ENCODE measurements around the gene NME7. TPM values are rescaled to one million over a fixed set of nuclear protein-coding genes. Genes with fewer than 3 reads are reported as not detected.

The NME7 gene
- total RNA-seq, 1 experiment from 2014 or later, result 36.5 TPM

- Mint-ChIP-seq H3K36me3 (ENCODE audit: insufficient read depth, unreplicated experiment) (peaks cover 34% of the 10 kb centered on the region), H3K9me3 (ENCODE audit: unreplicated experiment) (no peaks in the 10 kb centered on the region), H3K4me3 (ENCODE audit: unreplicated experiment) (peak overlapping the region; percentile 80), H3K4me1 (ENCODE audit: insufficient read depth, unreplicated experiment) (peaks cover 64% of the 10 kb centered on the region), H3K27me3 (ENCODE audit: insufficient read depth, unreplicated experiment) (no peaks in the 10 kb centered on the region), H3K27ac (ENCODE audit: low read depth, unreplicated experiment) (peak overlapping the region; percentile 96)
- DNase-seq (ENCODE audit: unreplicated experiment), result no peak
- POLR2A ChIA-PET, result interaction anchor here (0.6 to 6.8 kb wide), 16 partner anchors 10 to 826 kb away, joined by 3 to 96 read pairs (median 4); partner anchors contain the start of genes BLZF1, NME7 and SCYL3
- intact Hi-C loops (cut with micrococcal nuclease), result loop anchor here (5.0 to 10.0 kb wide), 2 partner anchors 257 to 375 kb away; partner anchors contain the start of genes BLZF1, NME7 and SLC19A2
- no peak for TF ChIP-seq CTCF (IDR thresholded peaks at IDR 0.05; ENCODE audit: unreplicated experiment)
- no TSS peak for BruUV-seq (replicated peaks)
- CTCF ChIA-PET, result interaction anchor here (0.6 to 10.2 kb wide), 19 partner anchors 7 to 767 kb away, joined by 3 to 135 read pairs (median 4); no protein-coding TSS in a partner anchor
Observed at GRCh38 chr1:169110236-169110635, 257.4 kb downstream of the NME7 start.

- TSS peak; percentile 72 for BruUV-seq (replicated peaks)
- Mint-ChIP-seq H3K27ac (ENCODE audit: low read depth, unreplicated experiment) (peak overlapping the region; percentile 96), H3K36me3 (ENCODE audit: insufficient read depth, unreplicated experiment) (peaks cover 34% of the 10 kb centered on the region), H3K9me3 (ENCODE audit: unreplicated experiment) (no peaks in the 10 kb centered on the region), H3K4me3 (ENCODE audit: unreplicated experiment) (peak overlapping the region; percentile 80), H3K4me1 (ENCODE audit: insufficient read depth, unreplicated experiment) (peaks cover 63% of the 10 kb centered on the region), H3K27me3 (ENCODE audit: insufficient read depth, unreplicated experiment) (no peaks in the 10 kb centered on the region)
- ChIA-PET CTCF (interaction anchor here (0.5 to 10.2 kb wide), 45 partner anchors 8 to 766 kb away, joined by 3 to 135 read pairs (median 4); partner anchors contain the start of genes BLZF1 and NME7), POLR2A (interaction anchor here (0.6 to 6.8 kb wide), 19 partner anchors 10 to 826 kb away, joined by 3 to 96 read pairs (median 3); partner anchors contain the start of genes BLZF1, NME7 and SCYL3)
- peak; percentile 94 for DNase-seq (ENCODE audit: unreplicated experiment)
- intact Hi-C loops (cut with micrococcal nuclease), result loop anchor here (1.0 to 10.0 kb wide), 7 partner anchors 49 to 506 kb away; partner anchors contain the start of genes BLZF1, NME7 and SLC19A2
- no peak for TF ChIP-seq CTCF (IDR thresholded peaks at IDR 0.05; ENCODE audit: unreplicated experiment)
Observed at GRCh38 chr1:169109561-169110134, 257.9 kb downstream of the NME7 start.

GRCh38 chr1:169108863-169109560 lies 258.6 kb downstream of the NME7 start:
- no peaks in the 10 kb centered on the region for H3K27me3 Mint-ChIP-seq (ENCODE audit: insufficient read depth, unreplicated experiment)
- intact Hi-C loops (cut with micrococcal nuclease), result loop anchor here (1.0 to 2.0 kb wide), 5 partner anchors 48 to 506 kb away; no protein-coding TSS in a partner anchor
- peaks cover 33% of the 10 kb centered on the region for H3K36me3 Mint-ChIP-seq (ENCODE audit: insufficient read depth, unreplicated experiment)
- peak overlapping the region; percentile 96 for H3K27ac Mint-ChIP-seq (ENCODE audit: low read depth, unreplicated experiment)
- CTCF ChIA-PET, result interaction anchor here (0.5 to 10.2 kb wide), 57 partner anchors 9 to 980 kb away, joined by 3 to 135 read pairs (median 4); partner anchors contain the start of genes BLZF1 and NME7
- H3K4me3 Mint-ChIP-seq (ENCODE audit: unreplicated experiment), result peak overlapping the region; percentile 80
- BruUV-seq (replicated peaks), result no TSS peak
- peaks cover 57% of the 10 kb centered on the region for H3K4me1 Mint-ChIP-seq (ENCODE audit: insufficient read depth, unreplicated experiment)
- POLR2A ChIA-PET, result interaction anchor here (0.6 to 6.8 kb wide), 19 partner anchors 11 to 825 kb away, joined by 3 to 96 read pairs (median 3); partner anchors contain the start of genes BLZF1, NME7 and SCYL3
- no peaks in the 10 kb centered on the region for H3K9me3 Mint-ChIP-seq (ENCODE audit: unreplicated experiment)
- peak; percentile 22 for TF ChIP-seq CTCF (IDR thresholded peaks at IDR 0.05; ENCODE audit: unreplicated experiment)
- DNase-seq (ENCODE audit: unreplicated experiment), result peak; percentile 68

Data from MCF 10A (cell line).